HEK293T (cell line): Measurements from ENCODE around the gene MUSTN1.

Experiments
- ARNT ChIP-seq: fragments of 450-650 bp; IDR thresholded peaks from 2 replicates; pipeline ENCODE4 v1.6.1; 2017; ENCODE audit warnings: mild to moderate bottlenecking
- BHLHE40 ChIP-seq: fragments of 450-650 bp; IDR thresholded peaks from 2 replicates; pipeline ENCODE4 v1.6.1; 2016; ENCODE audit warnings: mild to moderate bottlenecking, moderate library complexity, borderline replicate concordance
- CTBP1 ChIP-seq: fragments of 450-650 bp; IDR thresholded peaks from 2 replicates; pipeline ENCODE4 v1.6.1; 2016; ENCODE audit warnings: borderline replicate concordance
- ELF4 ChIP-seq: fragments of 450-650 bp; IDR thresholded peaks from 2 replicates; pipeline ENCODE4 v1.6.1; 2017; ENCODE audit warnings: antibody characterized with exemption
- FOXK2 ChIP-seq: fragments of 450-650 bp; IDR thresholded peaks from 2 replicates; pipeline ENCODE4 v1.6.1; 2016; ENCODE audit warnings: mild to moderate bottlenecking
- PKNOX1 ChIP-seq: fragments of 450-650 bp; IDR thresholded peaks from 2 replicates; pipeline ENCODE4 v1.6.1; 2016
- SP1 ChIP-seq: fragments of 450-650 bp; IDR thresholded peaks from 2 replicates; pipeline ENCODE4 v1.6.1; 2017
- TARDBP ChIP-seq: fragments of 450-650 bp; IDR thresholded peaks from 2 replicates; pipeline ENCODE4 v1.6.1; 2016

DNA sequence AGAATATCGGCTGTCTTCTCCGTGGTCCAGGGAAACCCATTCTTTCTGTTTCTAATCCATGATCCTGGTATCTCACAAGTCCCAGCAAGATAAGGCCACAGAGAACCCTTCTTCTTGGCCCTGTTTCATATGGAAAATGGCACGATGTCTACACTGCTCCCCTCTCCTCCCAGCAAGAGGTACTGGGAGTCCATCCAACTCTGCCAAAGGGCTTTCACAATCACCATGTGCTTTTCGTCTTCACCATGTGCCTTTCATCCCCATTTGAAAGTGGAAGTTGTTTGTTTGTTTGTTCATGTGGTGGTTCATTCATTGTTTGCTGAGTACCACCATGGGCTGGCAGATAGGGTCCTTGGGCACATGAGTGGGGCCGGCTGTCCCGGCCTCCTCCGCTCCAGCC lies 34.7 kb downstream of the MUSTN1 start:
- no peak for TF ChIP-seq BHLHE40
- no peak for TF ChIP-seq CTBP1
- TF ChIP-seq TARDBP: no peak
- TF ChIP-seq FOXK2: no peak
- no peak for TF ChIP-seq ARNT
- TF ChIP-seq ELF4: no peak
- no peak for TF ChIP-seq PKNOX1
- no peak for TF ChIP-seq SP1
